Sigmoid colon (tissue), 7 donors: ENCODE measurements around the gene C6orf132. TPM values are rescaled to one million over a fixed set of nuclear protein-coding genes. Genes with fewer than 3 reads are reported as not detected.

Experiments used
- DNase-seq: peaks from one replicate; pipeline ENCODE4 v3.0.0-alpha.2; 2019
- H3K27ac ChIP-seq, 4 donors: fragments of 200-600 bp; sonication (generic); one replicate each; pipeline ENCODE4 v1.5.1; 2016 to 2019; ENCODE audit warnings: mild to moderate bottlenecking in 1 of 4
- H3K27me3 ChIP-seq, 3 donors: fragments of 200-600 bp; sonication (generic); one replicate each; pipeline ENCODE4 v1.5.1; 2019; ENCODE audit warnings: mild to moderate bottlenecking in 1 of 3
- H3K36me3 ChIP-seq, 4 donors: fragments of 200-600 bp; sonication (generic); one replicate each; pipeline ENCODE4 v1.5.1; 2016 to 2019
- H3K4me1 ChIP-seq, 4 donors: fragments of 200-600 bp; sonication (generic); one replicate each; pipeline ENCODE4 v1.5.1; 2017 to 2019
- H3K4me3 ChIP-seq, 4 donors: fragments of 200-600 bp; sonication (generic); one replicate each; pipeline ENCODE4 v1.5.1; 2017 to 2019; ENCODE audit warnings: mild to moderate bottlenecking in 2 of 4, moderate library complexity in 1 of 4
- H3K9me3 ChIP-seq, 4 donors: fragments of 200-600 bp in 3 of 4; sonication (generic) in 3 of 4; one replicate each; pipeline versions ENCODE4 v1.5.1 to v1.6.1; 2013 to 2019
- EP300 ChIP-seq, 4 donors: sonication (generic); formaldehyde crosslinking; IDR thresholded peaks; one replicate each; pipeline ENCODE4 v1.6.1; 2017; ENCODE audit warnings: antibody characterized with exemption in 4 of 4
- POLR2A ChIP-seq, 2 donors: fragments of 450-650 bp; IDR thresholded peaks; one replicate each; pipeline ENCODE4 v1.6.1; 2016; ENCODE audit warnings: antibody characterized with exemption in 2 of 2, mild to moderate bottlenecking in 2 of 2, moderate library complexity in 2 of 2
- POLR2AphosphoS5 ChIP-seq, 4 donors: sonication (generic); formaldehyde crosslinking; IDR thresholded peaks; one replicate each; pipeline ENCODE4 v1.6.1; 2017; ENCODE audit warnings: antibody characterized with exemption in 4 of 4
- WGBS, 2 donors: extraction: QIAGEN DNeasy Blood & Tissue Kit; methylation state at CpG; one replicate each; pipeline ENCODE4 v1.1.7; 2013; 5-methylcytosine and 5-hydroxymethylcytosine counted together
- intact Hi-C: fragments of 100-400 bp; cut with DNase I; formaldehyde crosslinking; loops from one replicate; pipeline ENCODE4 v1.15.1; 2023
- polyA plus RNA-seq, 3 donors: library from polyadenylated mRNA; stranded (reverse); fragments of 200-250 nt; gene quantifications; one replicate each; pipeline ENCODE4 v1.2.3, GENCODE V29; 2013
- total RNA-seq, 4 donors: library from RNA; depleted of rRNA; stranded (reverse); fragments of >200 nt; gene quantifications; one replicate each; pipeline ENCODE4 v1.1.0, GENCODE V29; 2016
- TF ChIP-seq, protein P1 (sequence below), 4 experiments: fragments of 450-650 bp in 3 of 4; fragments of 200-600 bp in 1 of 4; IDR thresholded peaks; one replicate each; pipeline ENCODE4 v1.5.1; 2016 to 2019; ENCODE audit warnings: antibody characterized with exemption in 4 of 4, mild to moderate bottlenecking in 3 of 4, moderate library complexity in 2 of 4
- donor health status: healthy with polysubstance abuse.
- donor health status: Bipolar disorder and iron deficiency.
- donor health status: healthy.

Gene C6orf132
- total and polyA plus RNA-seq, 7 donors: 0.33 to 91.3 (median 20.9) TPM; not detected in 1

DNA sequence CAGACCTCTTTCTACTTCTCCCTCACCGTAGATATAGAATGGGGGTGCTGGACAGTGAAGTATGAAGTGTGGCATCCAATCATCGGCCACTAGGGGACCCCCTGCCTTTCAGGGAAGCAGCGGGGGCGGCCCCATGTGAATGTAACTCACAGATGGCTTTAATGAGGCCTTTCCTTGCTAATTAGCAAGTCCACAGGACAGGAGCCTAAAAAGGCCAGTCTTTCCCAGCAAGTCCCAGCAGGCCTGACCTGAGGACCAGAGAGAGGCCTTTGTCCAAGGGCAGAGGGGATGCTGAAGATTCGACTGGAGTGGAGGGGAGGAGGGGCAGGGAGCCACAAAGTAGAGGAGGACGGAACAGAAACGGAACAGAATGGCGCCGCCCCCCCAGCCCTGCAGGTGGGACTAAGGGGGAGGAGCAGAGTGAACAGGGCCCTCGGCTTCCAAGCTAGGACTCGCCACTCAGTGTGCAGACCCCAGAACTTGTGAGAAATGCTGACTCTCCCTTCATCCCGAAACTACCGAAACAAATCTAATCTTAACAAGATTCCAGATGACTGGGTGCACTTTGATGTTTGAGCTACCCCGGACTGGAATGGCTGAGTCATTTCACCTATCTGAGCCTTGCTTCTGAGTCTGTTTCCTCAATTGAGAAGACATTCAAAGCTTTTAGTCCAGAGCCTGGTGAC lies 5.8 kb downstream of the C6orf132 start:
- Histone ChIP-seq H3K9me3 (no peaks in the 10 kb centered on the region), H3K27ac (no peak overlapping the region), H3K36me3 (no peaks in the 10 kb centered on the region), H3K27me3 (peaks cover 5 to 10% (median 6%) of the 10 kb centered on the region in 3 donors), H3K4me3 (no peak overlapping the region), H3K4me1 (no peaks in the 10 kb centered on the region)
- WGBS, 2 donors: 32 to 40% methylated on average over 14 of the region's 14 CpGs
- DNase-seq: no peak
- intact Hi-C loops: no loop called here
- TF ChIP-seq POLR2AphosphoS5 (IDR thresholded peaks at IDR 0.05) (no peak), POLR2A (IDR thresholded peaks at IDR 0.05) (no peak)

GRCh38 chr6:42135722-42136121 lies 6.7 kb downstream of the C6orf132 start:
- Histone ChIP-seq H3K4me1 (no peaks in the 10 kb centered on the region), H3K27ac (no peak overlapping the region), H3K27me3 (peaks cover 0 to under 1% (median 0%) of the 10 kb centered on the region in 3 donors), H3K36me3 (no peaks in the 10 kb centered on the region), H3K4me3 (no peak overlapping the region), H3K9me3 (no peaks in the 10 kb centered on the region)
- intact Hi-C loops: no loop called here
- DNase-seq: no peak
- TF ChIP-seq, protein P1, sequence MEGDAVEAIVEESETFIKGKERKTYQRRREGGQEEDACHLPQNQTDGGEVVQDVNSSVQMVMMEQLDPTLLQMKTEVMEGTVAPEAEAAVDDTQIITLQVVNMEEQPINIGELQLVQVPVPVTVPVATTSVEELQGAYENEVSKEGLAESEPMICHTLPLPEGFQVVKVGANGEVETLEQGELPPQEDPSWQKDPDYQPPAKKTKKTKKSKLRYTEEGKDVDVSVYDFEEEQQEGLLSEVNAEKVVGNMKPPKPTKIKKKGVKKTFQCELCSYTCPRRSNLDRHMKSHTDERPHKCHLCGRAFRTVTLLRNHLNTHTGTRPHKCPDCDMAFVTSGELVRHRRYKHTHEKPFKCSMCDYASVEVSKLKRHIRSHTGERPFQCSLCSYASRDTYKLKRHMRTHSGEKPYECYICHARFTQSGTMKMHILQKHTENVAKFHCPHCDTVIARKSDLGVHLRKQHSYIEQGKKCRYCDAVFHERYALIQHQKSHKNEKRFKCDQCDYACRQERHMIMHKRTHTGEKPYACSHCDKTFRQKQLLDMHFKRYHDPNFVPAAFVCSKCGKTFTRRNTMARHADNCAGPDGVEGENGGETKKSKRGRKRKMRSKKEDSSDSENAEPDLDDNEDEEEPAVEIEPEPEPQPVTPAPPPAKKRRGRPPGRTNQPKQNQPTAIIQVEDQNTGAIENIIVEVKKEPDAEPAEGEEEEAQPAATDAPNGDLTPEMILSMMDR (IDR thresholded peaks at IDR 0.05): no peak
- no peak for TF ChIP-seq POLR2AphosphoS5 (IDR thresholded peaks at IDR 0.05)
- no peak for TF ChIP-seq POLR2A (IDR thresholded peaks at IDR 0.05)
- TF ChIP-seq EP300 (IDR thresholded peaks at IDR 0.05): no peak
- WGBS, 2 donors: 90 to 94% methylated on average over 2 of the region's 2 CpGs

GRCh38 chr6:42135161-42135560 lies 7.3 kb downstream of the C6orf132 start:
- H3K27ac ChIP-seq: no peak overlapping the region
- H3K4me3 ChIP-seq: no peak overlapping the region
- 93 to 95% methylated on average over 12 of the region's 12 CpGs for WGBS, 2 donors
- no peaks in the 10 kb centered on the region for H3K36me3 ChIP-seq
- H3K27me3 ChIP-seq: no peaks in the 10 kb centered on the region
- DNase-seq: no peak
- no peaks in the 10 kb centered on the region for H3K4me1 ChIP-seq
- TF ChIP-seq POLR2A (IDR thresholded peaks at IDR 0.05): no peak
- no peak for TF ChIP-seq POLR2AphosphoS5 (IDR thresholded peaks at IDR 0.05)
- TF ChIP-seq EP300 (IDR thresholded peaks at IDR 0.05): no peak
- TF ChIP-seq, protein P1 (IDR thresholded peaks at IDR 0.05): no peak
- no peaks in the 10 kb centered on the region for H3K9me3 ChIP-seq
- intact Hi-C loops: no loop called here

DNA sequence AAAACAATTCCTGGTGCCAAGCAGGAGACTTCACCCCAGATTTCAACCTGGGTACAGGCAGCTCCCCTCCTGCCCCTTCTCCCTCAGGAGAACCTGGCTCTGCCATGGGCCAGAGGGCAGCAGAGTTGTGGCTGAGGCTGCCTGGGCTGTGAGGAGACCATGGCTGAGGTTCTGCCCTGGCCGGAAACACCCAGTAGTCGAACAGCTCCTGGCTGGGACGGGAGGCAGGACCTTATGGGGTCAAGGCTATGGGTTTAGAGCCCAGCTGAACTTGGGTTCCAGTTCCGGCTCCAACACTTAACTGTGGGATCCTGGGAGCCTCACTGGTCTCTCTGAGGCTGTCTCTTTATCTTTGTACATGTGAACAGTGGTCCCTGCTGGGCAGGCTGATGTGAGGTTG lies 8.5 kb downstream of the C6orf132 start:
- TF ChIP-seq EP300 (IDR thresholded peaks at IDR 0.05) (no peak), POLR2AphosphoS5 (IDR thresholded peaks at IDR 0.05) (no peak), POLR2A (IDR thresholded peaks at IDR 0.05) (no peak)
- TF ChIP-seq, protein P1 (IDR thresholded peaks at IDR 0.05): no peak
- H3K27me3 ChIP-seq: no peaks in the 10 kb centered on the region
- no peaks in the 10 kb centered on the region for H3K9me3 ChIP-seq
- WGBS, 2 donors: 91 to 94% methylated on average over 4 of the region's 4 CpGs
- H3K4me3 ChIP-seq: no peak overlapping the region
- H3K4me1 ChIP-seq: no peaks in the 10 kb centered on the region
- H3K27ac ChIP-seq: no peak overlapping the region
- no peaks in the 10 kb centered on the region for H3K36me3 ChIP-seq
- intact Hi-C loops: no loop called here
- DNase-seq: no peak

GRCh38 chr6:42131531-42131930 lies 10.9 kb downstream of the C6orf132 start:
- H3K27ac ChIP-seq: no peak overlapping the region
- no peak overlapping the region for H3K4me3 ChIP-seq
- no peaks in the 10 kb centered on the region for H3K36me3 ChIP-seq
- intact Hi-C loops: no loop called here
- no peaks in the 10 kb centered on the region for H3K9me3 ChIP-seq
- H3K4me1 ChIP-seq: no peaks in the 10 kb centered on the region
- no peaks in the 10 kb centered on the region for H3K27me3 ChIP-seq
- no peak for DNase-seq
- 87% methylated on average over 11 of the region's 11 CpGs for WGBS, 2 donors
- no peak for TF ChIP-seq EP300 (IDR thresholded peaks at IDR 0.05)
- no peak for TF ChIP-seq POLR2AphosphoS5 (IDR thresholded peaks at IDR 0.05)
- no peak for TF ChIP-seq POLR2A (IDR thresholded peaks at IDR 0.05)
- TF ChIP-seq, protein P1 (IDR thresholded peaks at IDR 0.05): no peak
